DMS 273 (cell line): ENCODE results near the gene MTA1.

Experiments
- DNase-seq: peaks from one replicate; lab custom pipeline; 2025; ENCODE audit not compliant: unreplicated experiment; lab: John Stamatoyannopoulos, UW

The MTA1 gene

DNA sequence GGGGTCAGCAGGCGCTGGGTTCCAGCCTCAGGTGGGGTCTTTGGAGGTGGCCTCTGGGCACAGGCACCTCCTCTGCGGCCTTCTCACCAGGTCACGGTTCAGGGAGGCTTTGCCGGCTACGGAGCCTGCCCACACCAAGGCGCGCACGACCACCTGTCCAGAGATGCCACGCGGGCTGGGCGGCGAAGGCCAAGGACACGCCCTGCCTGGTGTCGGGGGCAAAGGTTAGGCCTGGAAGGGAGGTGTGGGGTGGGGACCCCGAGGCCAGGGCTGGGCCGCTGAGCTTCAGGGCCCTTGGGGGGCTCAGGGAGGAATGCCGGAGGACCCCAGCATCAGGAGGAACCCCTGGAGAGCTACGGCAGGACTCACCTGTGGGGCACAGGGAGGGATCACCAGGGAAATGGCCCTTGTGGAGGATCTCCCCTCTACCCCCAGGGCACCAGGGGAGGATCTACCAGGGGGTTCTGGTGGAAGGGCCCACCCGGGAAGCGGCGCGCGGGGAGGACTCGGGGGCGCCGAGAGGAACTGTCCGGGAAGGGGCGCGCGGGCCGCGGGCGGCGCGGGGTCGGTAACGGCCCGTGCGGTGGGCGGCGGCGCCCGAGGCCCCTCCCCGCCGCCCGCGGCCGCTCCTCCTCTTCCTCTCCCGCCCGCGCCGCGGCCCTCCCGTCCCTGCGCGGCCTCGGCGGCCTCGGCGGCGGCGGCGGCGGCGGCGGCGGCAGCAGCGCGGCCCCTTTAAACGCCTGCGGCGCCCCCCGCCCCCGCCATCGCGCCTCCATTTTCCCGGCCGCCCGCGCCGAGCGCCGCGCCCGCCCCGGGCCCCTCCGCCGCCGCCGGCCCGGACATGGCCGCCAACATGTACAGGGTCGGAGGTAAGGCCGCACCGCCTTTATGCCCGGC is at the start of gene MTA1:
Gene MTA1 (plus strand): TSS at position 633 of the 897 bp plus-strand sequence. CDS start 209 bp downstream, at position 842.
- DNase-seq: peak; percentile 83

DNA sequence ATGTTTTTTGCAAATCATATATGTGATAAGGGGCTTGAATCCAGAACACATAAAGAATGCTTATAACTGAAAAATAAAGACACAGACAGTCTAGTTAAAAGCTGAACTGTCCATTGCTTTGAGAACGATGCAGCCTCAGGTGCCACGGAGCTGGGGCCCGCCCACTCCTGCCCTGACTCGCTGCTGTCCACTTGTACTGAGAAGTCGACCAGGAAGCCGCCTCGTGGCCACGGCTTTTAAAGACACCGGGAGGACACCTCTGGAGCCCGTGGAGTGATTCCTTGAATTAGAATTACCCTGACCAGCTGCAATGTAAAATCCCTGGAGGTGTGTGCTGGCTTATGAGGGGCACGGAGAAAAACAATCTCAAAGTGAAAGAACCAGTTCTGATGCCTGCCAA is 45.2 kb upstream of the MTA1 start:
- DNase-seq: no peak

GRCh38 chr14:105375635-105376057 is 44.0 kb upstream of the MTA1 start:
- DNase-seq: no peak

DNA sequence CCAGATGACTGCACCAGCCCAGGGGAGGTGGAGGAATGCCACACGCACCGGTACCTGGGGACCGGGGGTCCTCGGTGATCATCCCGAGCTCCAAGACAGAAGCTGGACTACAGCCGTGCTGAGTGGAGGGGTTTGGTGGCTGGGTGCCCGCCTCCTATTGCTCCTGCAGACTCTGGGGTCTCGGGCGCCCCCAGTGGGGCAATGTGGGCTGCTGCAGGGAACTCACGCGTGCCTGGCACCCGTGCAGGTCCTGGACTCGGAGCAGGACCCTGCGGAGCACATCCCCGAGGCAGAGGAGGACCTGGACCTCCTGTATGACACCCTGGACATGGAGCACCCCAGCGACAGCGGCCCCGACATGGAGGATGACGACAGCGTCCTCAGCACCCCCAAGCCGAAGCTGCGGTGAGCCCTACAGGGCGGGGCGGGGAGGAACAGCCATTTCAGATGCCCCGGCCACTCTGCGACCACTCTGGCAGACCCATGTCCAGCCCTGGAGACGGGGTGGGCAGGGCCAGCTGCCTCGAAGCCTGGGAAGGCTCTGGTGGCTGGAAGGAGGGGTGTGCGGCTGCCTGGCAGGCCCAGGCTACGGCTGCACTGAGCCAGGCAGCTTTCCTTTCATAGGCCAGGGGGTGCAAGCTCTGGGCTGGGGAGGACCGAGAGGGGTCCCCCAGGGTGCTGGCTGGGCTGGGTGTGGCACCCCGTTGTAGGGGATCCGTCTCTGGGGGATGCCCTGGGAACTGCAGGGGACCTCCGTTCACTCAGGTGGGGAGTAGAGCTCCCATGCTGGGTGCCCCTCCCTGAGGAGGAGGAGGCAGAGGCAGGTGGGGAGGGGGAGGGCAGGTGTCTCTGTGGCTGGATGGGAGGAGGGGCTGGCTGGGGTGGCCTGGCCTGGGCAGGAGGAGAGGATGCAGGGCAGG is 42.8 kb upstream of the MTA1 start:
- DNase-seq: no peak

- DNase-seq: no peak
These were observed 42.0 kb upstream of the MTA1 start for GRCh38 chr14:105377555-105378182.

- DNase-seq: no peak
These were observed 41.4 kb upstream of the MTA1 start for GRCh38 chr14:105378199-105378598.

GRCh38 chr14:105378873-105379685 is 40.5 kb upstream of the MTA1 start:
- no peak for DNase-seq

DNA sequence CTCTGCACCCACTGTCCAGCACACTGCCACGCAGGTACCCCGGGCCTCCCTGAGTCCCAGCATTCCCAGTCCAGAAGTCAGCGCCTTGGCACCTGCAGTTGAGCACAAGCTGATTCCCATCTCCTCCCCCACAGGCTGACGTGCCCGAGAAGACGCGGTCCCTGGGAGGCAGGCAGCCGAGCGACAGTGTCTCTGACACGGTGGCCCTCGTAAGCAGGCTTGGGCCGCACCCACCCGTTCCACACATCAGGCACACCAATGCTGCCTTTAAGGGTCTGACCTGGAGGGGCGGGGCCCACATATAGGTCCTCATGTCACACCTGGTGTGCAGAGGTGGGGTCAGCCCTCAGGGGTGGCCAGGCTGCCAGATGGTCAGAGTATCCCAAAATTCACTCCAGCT is 39.7 kb upstream of the MTA1 start:
- no peak for DNase-seq

DNA sequence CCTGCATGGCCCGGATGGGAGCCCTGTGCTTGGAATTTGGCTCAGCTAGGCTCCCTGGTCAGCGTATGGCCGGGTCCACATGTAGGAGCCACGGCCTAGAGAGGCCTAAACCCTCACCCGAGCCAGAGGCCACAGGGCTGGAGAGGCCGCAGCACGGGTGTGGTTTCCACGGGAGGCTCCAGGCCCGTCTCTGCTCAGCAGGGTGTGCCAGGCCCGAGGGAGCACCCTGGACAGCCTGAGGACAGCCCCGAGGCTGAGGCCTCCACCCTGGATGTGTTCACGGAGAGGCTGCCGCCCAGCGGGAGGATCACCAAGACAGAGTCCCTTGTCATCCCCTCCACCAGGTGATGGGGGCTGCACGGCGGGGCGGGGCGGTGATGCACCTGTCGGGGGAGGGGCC is 38.9 kb upstream of the MTA1 start:
- DNase-seq: no peak

GRCh38 chr14:105381446-105382342 is 37.9 kb upstream of the MTA1 start:
- no peak for DNase-seq

GRCh38 chr14:105382343-105383082 is 37.1 kb upstream of the MTA1 start:
- no peak for DNase-seq

DNA sequence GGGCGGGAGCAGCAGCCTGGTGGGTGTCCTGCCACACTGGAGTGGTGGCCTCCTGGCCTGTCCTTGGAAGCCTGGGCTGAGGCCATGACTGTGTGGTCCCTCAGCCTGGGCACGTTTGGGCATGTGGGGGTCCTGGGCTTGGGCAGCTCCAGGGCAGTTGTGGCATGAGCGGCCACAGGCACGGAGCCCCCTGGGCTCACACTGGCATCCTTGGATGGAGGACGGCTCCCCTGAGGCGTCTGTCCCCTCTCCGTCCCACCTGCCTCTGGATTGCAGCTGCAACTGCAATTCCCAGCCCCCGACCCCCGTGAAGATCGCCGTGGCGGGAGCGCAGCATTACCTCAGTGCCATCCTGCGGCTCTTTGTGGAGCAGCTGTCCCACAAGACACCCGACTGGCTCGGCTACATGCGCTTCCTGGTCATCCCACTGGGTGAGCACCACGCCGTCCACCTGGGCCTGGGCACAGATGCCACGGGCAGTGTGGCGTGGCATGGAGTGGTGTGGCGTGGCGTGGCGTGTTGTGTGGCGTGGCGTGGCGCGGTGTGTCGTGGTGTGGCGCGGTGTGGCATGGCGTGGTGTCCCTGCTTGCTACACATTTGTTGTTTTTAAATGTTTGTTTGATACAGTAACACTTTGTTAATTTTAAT is 36.4 kb upstream of the MTA1 start:
- no peak for DNase-seq

DNA sequence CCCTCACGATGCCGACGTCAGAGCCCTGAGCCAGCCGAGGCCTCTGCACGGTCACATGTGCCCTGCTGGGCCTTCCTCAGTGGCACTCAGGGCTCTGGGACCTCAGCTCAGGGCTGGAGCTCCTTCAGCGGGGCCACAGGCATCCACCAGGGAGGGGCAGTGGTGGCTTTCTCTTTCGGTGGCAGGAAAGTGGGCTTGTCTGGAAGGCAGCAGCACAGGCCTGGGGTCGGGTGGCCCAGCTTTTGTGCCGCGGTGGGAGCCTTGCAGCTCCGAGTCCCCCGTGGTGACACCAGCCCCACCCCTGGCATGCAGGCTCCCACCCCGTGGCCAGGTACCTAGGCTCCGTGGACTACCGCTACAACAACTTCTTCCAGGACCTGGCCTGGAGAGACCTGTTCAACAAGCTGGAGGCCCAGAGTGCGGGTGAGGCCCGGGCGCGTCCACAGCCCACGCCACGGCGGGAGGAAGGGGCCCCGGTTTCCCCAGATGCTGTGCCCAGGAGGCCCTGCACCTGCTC is 35.5 kb upstream of the MTA1 start:
- no peak for DNase-seq

- no peak for DNase-seq
These were observed 34.9 kb upstream of the MTA1 start for GRCh38 chr14:105384605-105385321.

GRCh38 chr14:105385322-105385637 is 34.3 kb upstream of the MTA1 start:
- DNase-seq: no peak

GRCh38 chr14:105385698-105386365 is 33.8 kb upstream of the MTA1 start:
- no peak for DNase-seq
